Endometrial microvascular endothelial cells (primary cell): ENCODE results near the gene ADRM1. TPM values are rescaled to one million over a fixed set of nuclear protein-coding genes. Genes with fewer than 3 reads are reported as not detected.

ENCODE experiments used
- in situ Hi-C: cut with HindIII; loops from 2 replicates; pipeline ENCODE4 v1.10.0; 2017; ENCODE audit warnings: low sequenced_read_pairs, low pct_unique_long_range_greater_than_20kb; ENCODE audit errors: inconsistent ontology term
- total RNA-seq: library from RNA; depleted of rRNA; stranded (reverse); fragments of >200 nt; gene quantifications from one replicate; pipeline ENCODE4 v1.2.3, GENCODE V29; 2015; ENCODE audit errors: inconsistent ontology term

Gene ADRM1
- total RNA-seq, 1 donor from 2014 or later: 309 TPM

GRCh38 chr20:62293946-62294345 lies 8.9 kb upstream of the ADRM1 start:
- in situ Hi-C loops: no loop called here

GRCh38 chr20:62294516-62294915 lies 8.3 kb upstream of the ADRM1 start:
- in situ Hi-C loops: no loop called here

- in situ Hi-C loops: no loop called here
Measured at GRCh38 chr20:62296724-62297448, 5.9 kb upstream of the ADRM1 start.

GRCh38 chr20:62297449-62298227 lies 5.2 kb upstream of the ADRM1 start:
- in situ Hi-C loops: no loop called here

- in situ Hi-C loops: no loop called here
Measured at GRCh38 chr20:62298577-62299249, 4.1 kb upstream of the ADRM1 start.

GRCh38 chr20:62299666-62300236 lies 3.0 kb upstream of the ADRM1 start:
- in situ Hi-C loops: no loop called here

- in situ Hi-C loops: no loop called here
Measured at GRCh38 chr20:62300319-62300718, 2.5 kb upstream of the ADRM1 start.

- in situ Hi-C loops: no loop called here
Measured at GRCh38 chr20:62301111-62301668, 1.6 kb upstream of the ADRM1 start.

GRCh38 chr20:62301773-62302340 lies 940 bp upstream of the ADRM1 start:
- in situ Hi-C loops: no loop called here

- in situ Hi-C loops: no loop called here
Measured at GRCh38 chr20:62303062-62303339, 204 bp downstream of the ADRM1 start.

GRCh38 chr20:62303340-62304226 lies 786 bp downstream of the ADRM1 start:
- in situ Hi-C loops: no loop called here

- in situ Hi-C loops: no loop called here
Measured at GRCh38 chr20:62304331-62305148, 1.7 kb downstream of the ADRM1 start.

GRCh38 chr20:62305149-62305764 lies 2.5 kb downstream of the ADRM1 start:
- in situ Hi-C loops: no loop called here

GRCh38 chr20:62305765-62306413 lies 3.1 kb downstream of the ADRM1 start:
- in situ Hi-C loops: no loop called here

GRCh38 chr20:62306414-62307187 lies 3.8 kb downstream of the ADRM1 start:
- in situ Hi-C loops: no loop called here
